ENCODE measurements around the gene INKA2. TPM values are rescaled to one million over a fixed set of nuclear protein-coding genes. Genes with fewer than 3 reads are reported as not detected.
A peak's percentile ranks its signal among the peaks of the same experiment; 100 is the strongest.
"Not testable (repeated sequence)": the region's sequence is repeated elsewhere in the genome, so short reads cannot be mapped to it uniquely, and the experiment has no call there.

Gene INKA2
- total RNA-seq, 1 donor, result 3.6 TPM

- Histone ChIP-seq H4K20me1 (ENCODE audit: insufficient read depth, low read length) (no peaks in the 10 kb centered on the region), H3K27ac (ENCODE audit: low read depth, low read length) (peak overlapping the region; percentile 84), H3K9me3 (ENCODE audit: low read depth, low read length) (no peaks in the 10 kb centered on the region), H3K27me3 (ENCODE audit: insufficient read depth, low read length) (no peaks in the 10 kb centered on the region), H3K4me2 (ENCODE audit: insufficient read depth, low read length) (peak overlapping the region; percentile 35), H3K4me1 (ENCODE audit: insufficient read depth, low read length) (peaks cover 47% of the 10 kb centered on the region), H3K4me3 (ENCODE audit: insufficient read depth, low read length) (no peak overlapping the region), H3K79me2 (ENCODE audit: insufficient read depth, low read length) (no peaks in the 10 kb centered on the region), H3K36me3 (ENCODE audit: insufficient read depth, low read length) (no peaks in the 10 kb centered on the region), H2AFZ (ENCODE audit: low read length) (no peak overlapping the region)
- DNase-seq (ENCODE audit: insufficient read length, low spot score, missing footprints), result peak; percentile 84
- no peak for TF ChIP-seq CTCF (IDR thresholded peaks at IDR 0.05; ENCODE audit: extremely low read depth, low read depth, low read length)
Observed at GRCh38 chr1:111742938-111743549, 3.8 kb upstream of the INKA2 start.

- H3K79me2 ChIP-seq (ENCODE audit: insufficient read depth, low read length); H3K4me3 ChIP-seq (ENCODE audit: insufficient read depth, low read length); H4K20me1 ChIP-seq (ENCODE audit: insufficient read depth, low read length); H3K36me3 ChIP-seq (ENCODE audit: insufficient read depth, low read length); H2AFZ ChIP-seq (ENCODE audit: low read length); DNase-seq (ENCODE audit: insufficient read length, low spot score, missing footprints); H3K27me3 ChIP-seq (ENCODE audit: insufficient read depth, low read length); H3K9me3 ChIP-seq (ENCODE audit: low read depth, low read length): not testable (repeated sequence)
- H3K27ac ChIP-seq (ENCODE audit: low read depth, low read length), result peak overlapping the region; percentile 84
- peaks cover 55% of the 10 kb centered on the region for H3K4me1 ChIP-seq (ENCODE audit: insufficient read depth, low read length)
- peak overlapping the region; percentile 35 for H3K4me2 ChIP-seq (ENCODE audit: insufficient read depth, low read length)
Observed at GRCh38 chr1:111742292-111742691, 3.1 kb upstream of the INKA2 start.

- Histone ChIP-seq H3K4me1 (ENCODE audit: insufficient read depth, low read length) (peaks cover 61% of the 10 kb centered on the region), H3K4me3 (ENCODE audit: insufficient read depth, low read length) (peak overlapping the region; percentile 81), H3K27ac (ENCODE audit: low read depth, low read length) (peak overlapping the region; percentile 86), H3K27me3 (ENCODE audit: insufficient read depth, low read length) (no peaks in the 10 kb centered on the region), H3K79me2 (ENCODE audit: insufficient read depth, low read length) (peaks cover 14% of the 10 kb centered on the region), H3K4me2 (ENCODE audit: insufficient read depth, low read length) (peak overlapping the region; percentile 95), H4K20me1 (ENCODE audit: insufficient read depth, low read length) (no peaks in the 10 kb centered on the region), H3K9me3 (ENCODE audit: low read depth, low read length) (no peaks in the 10 kb centered on the region), H3K36me3 (ENCODE audit: insufficient read depth, low read length) (no peaks in the 10 kb centered on the region), H2AFZ (ENCODE audit: low read length) (peak overlapping the region; percentile 85)
- DNase-seq (ENCODE audit: insufficient read length, low spot score, missing footprints), result peak; percentile 92
- TF ChIP-seq CTCF (IDR thresholded peaks at IDR 0.05; ENCODE audit: extremely low read depth, low read depth, low read length), result no peak
Observed at GRCh38 chr1:111739925-111740765, 950 bp upstream of the INKA2 start.

GRCh38 chr1:111738436-111739193 is 580 bp downstream of the INKA2 start:
- peak overlapping the region; percentile 86 for H3K27ac ChIP-seq (ENCODE audit: low read depth, low read length)
- H4K20me1 ChIP-seq (ENCODE audit: insufficient read depth, low read length), result no peaks in the 10 kb centered on the region
- H2AFZ ChIP-seq (ENCODE audit: low read length), result peak overlapping the region; percentile 64
- H3K4me1 ChIP-seq (ENCODE audit: insufficient read depth, low read length), result peaks cover 67% of the 10 kb centered on the region
- no peaks in the 10 kb centered on the region for H3K9me3 ChIP-seq (ENCODE audit: low read depth, low read length)
- peak overlapping the region; percentile 95 for H3K4me2 ChIP-seq (ENCODE audit: insufficient read depth, low read length)
- peak overlapping the region; percentile 81 for H3K4me3 ChIP-seq (ENCODE audit: insufficient read depth, low read length)
- H3K36me3 ChIP-seq (ENCODE audit: insufficient read depth, low read length), result no peaks in the 10 kb centered on the region
- H3K79me2 ChIP-seq (ENCODE audit: insufficient read depth, low read length), result peaks cover 17% of the 10 kb centered on the region
- DNase-seq (ENCODE audit: insufficient read length, low spot score, missing footprints), result peak; percentile 87
- H3K27me3 ChIP-seq (ENCODE audit: insufficient read depth, low read length), result no peaks in the 10 kb centered on the region
- TF ChIP-seq CTCF (IDR thresholded peaks at IDR 0.05; ENCODE audit: extremely low read depth, low read depth, low read length), result no peak

Data from osteoblast (primary cell).